PC-9 (cell line): ENCODE measurements around the gene OSBPL2.

Experiments used
- EZH2 ChIP-seq: fragments of 200-600 bp; sonication (generic); IDR thresholded peaks from 2 replicates; pipeline ENCODE4 v1.8.0; 2017; ENCODE audit warnings: antibody characterized with exemption, low read depth
- TF ChIP-seq, protein P1 (sequence below): fragments of 200-600 bp; sonication (generic); conservative IDR thresholded peaks from 2 replicates; pipeline ENCODE4 v1.6.1; 2017; ENCODE audit warnings: mixed run types, antibody characterized with exemption, mild to moderate bottlenecking, moderate library complexity

DNA sequence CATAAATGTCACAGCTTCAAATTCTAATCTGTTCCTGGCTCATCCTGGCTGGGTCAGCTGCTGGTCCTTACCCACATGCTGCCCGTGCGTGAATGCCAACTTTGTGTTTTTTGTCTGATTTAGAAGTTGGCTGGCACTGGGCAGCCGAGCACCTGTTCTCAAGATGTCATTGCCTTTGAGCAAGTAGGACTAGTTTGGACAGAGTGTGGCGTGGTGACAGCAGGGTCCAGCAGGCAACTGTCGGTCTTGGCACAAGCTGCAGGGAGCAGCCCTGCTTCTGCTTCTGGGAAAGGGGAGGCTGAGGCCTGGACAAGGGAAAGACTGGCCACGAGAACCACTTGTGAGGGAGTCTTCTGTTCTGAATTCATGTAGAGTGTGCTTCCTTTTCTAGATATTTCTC is 38.1 kb downstream of the OSBPL2 start:
- TF ChIP-seq EZH2, result no peak
- TF ChIP-seq, protein P1, sequence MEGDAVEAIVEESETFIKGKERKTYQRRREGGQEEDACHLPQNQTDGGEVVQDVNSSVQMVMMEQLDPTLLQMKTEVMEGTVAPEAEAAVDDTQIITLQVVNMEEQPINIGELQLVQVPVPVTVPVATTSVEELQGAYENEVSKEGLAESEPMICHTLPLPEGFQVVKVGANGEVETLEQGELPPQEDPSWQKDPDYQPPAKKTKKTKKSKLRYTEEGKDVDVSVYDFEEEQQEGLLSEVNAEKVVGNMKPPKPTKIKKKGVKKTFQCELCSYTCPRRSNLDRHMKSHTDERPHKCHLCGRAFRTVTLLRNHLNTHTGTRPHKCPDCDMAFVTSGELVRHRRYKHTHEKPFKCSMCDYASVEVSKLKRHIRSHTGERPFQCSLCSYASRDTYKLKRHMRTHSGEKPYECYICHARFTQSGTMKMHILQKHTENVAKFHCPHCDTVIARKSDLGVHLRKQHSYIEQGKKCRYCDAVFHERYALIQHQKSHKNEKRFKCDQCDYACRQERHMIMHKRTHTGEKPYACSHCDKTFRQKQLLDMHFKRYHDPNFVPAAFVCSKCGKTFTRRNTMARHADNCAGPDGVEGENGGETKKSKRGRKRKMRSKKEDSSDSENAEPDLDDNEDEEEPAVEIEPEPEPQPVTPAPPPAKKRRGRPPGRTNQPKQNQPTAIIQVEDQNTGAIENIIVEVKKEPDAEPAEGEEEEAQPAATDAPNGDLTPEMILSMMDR, result no peak
